HEK293T (cell line): Measurements from ENCODE around the gene FAM151B.

Experiments used
- CTCF ChIA-PET: fragments of 350-600 bp; formaldehyde crosslinking; extraction: SDS; loops from one replicate; lab custom pipeline; 2021; ENCODE audit warnings: antibody characterized with exemption, inconsistent platforms; lab: Yijun Ruan, JAX
- POLR2A ChIA-PET: fragments of 350-600 bp; formaldehyde crosslinking; extraction: SDS; loops from one replicate; lab custom pipeline; 2020; ENCODE audit warnings: antibody characterized with exemption, inconsistent platforms; lab: Yijun Ruan, JAX
- DNase-seq: peaks from one replicate; pipeline ENCODE4 v3.0.0; 2012; ENCODE audit warnings: mixed read lengths; ENCODE audit errors: extremely low spot score
- ARNT ChIP-seq: fragments of 450-650 bp; IDR thresholded peaks from 2 replicates; pipeline ENCODE4 v1.6.1; 2017; ENCODE audit warnings: mild to moderate bottlenecking
- BHLHE40 ChIP-seq: fragments of 450-650 bp; IDR thresholded peaks from 2 replicates; pipeline ENCODE4 v1.6.1; 2016; ENCODE audit warnings: mild to moderate bottlenecking, moderate library complexity, borderline replicate concordance
- CTBP1 ChIP-seq: fragments of 450-650 bp; IDR thresholded peaks from 2 replicates; pipeline ENCODE4 v1.6.1; 2016; ENCODE audit warnings: borderline replicate concordance
- ELF4 ChIP-seq: fragments of 450-650 bp; IDR thresholded peaks from 2 replicates; pipeline ENCODE4 v1.6.1; 2017; ENCODE audit warnings: antibody characterized with exemption
- FOXA1 ChIP-seq: fragments of 450-650 bp; IDR thresholded peaks from 2 replicates; pipeline ENCODE4 v1.6.1; 2016; ENCODE audit warnings: mild to moderate bottlenecking
- FOXK2 ChIP-seq: fragments of 450-650 bp; IDR thresholded peaks from 2 replicates; pipeline ENCODE4 v1.6.1; 2016; ENCODE audit warnings: mild to moderate bottlenecking
- FOXM1 ChIP-seq: fragments of 450-650 bp; IDR thresholded peaks from 2 replicates; pipeline ENCODE4 v1.6.1; 2017; ENCODE audit warnings: mild to moderate bottlenecking, borderline replicate concordance
- HDGF ChIP-seq: fragments of 450-650 bp; IDR thresholded peaks from 2 replicates; pipeline ENCODE4 v1.6.1; 2017; ENCODE audit warnings: antibody characterized with exemption, borderline replicate concordance
- L3MBTL2 ChIP-seq: fragments of 450-650 bp; conservative IDR thresholded peaks from 2 replicates; pipeline ENCODE4 v1.6.1; 2016; ENCODE audit warnings: mild to moderate bottlenecking
- LEF1 ChIP-seq: fragments of 450-650 bp; IDR thresholded peaks from 2 replicates; pipeline ENCODE4 v1.6.1; 2017; ENCODE audit warnings: mild to moderate bottlenecking, borderline replicate concordance
- NFRKB ChIP-seq: fragments of 450-650 bp; IDR thresholded peaks from 2 replicates; pipeline ENCODE4 v1.6.1; 2016; ENCODE audit warnings: mild to moderate bottlenecking, moderate library complexity
- SP1 ChIP-seq: fragments of 450-650 bp; IDR thresholded peaks from 2 replicates; pipeline ENCODE4 v1.6.1; 2017
- SUZ12 ChIP-seq: fragments of 450-650 bp; IDR thresholded peaks from 2 replicates; pipeline ENCODE4 v1.6.1; 2016; ENCODE audit warnings: mild to moderate bottlenecking
- TARDBP ChIP-seq: fragments of 450-650 bp; IDR thresholded peaks from 2 replicates; pipeline ENCODE4 v1.6.1; 2016
- ZNF384 ChIP-seq: fragments of 450-650 bp; IDR thresholded peaks from 2 replicates; pipeline ENCODE4 v1.6.1; 2016
- TF ChIP-seq, protein P1 (sequence below): fragments of 450-650 bp; IDR thresholded peaks from 2 replicates; pipeline ENCODE4 v1.6.1; 2016

The FAM151B gene

GRCh38 chr5:80495891-80496290 lies 8.0 kb downstream of the FAM151B start:
- CTCF ChIA-PET = no interaction called here
- TF ChIP-seq ARNT (no peak), ELF4 (no peak), CTBP1 (no peak), NFRKB (no peak), FOXM1 (no peak), LEF1 (no peak), L3MBTL2 (no peak), FOXA1 (no peak), FOXK2 (no peak), HDGF (no peak), SP1 (no peak), TARDBP (no peak), BHLHE40 (no peak), SUZ12 (no peak), ZNF384 (no peak)
- TF ChIP-seq, protein P1, sequence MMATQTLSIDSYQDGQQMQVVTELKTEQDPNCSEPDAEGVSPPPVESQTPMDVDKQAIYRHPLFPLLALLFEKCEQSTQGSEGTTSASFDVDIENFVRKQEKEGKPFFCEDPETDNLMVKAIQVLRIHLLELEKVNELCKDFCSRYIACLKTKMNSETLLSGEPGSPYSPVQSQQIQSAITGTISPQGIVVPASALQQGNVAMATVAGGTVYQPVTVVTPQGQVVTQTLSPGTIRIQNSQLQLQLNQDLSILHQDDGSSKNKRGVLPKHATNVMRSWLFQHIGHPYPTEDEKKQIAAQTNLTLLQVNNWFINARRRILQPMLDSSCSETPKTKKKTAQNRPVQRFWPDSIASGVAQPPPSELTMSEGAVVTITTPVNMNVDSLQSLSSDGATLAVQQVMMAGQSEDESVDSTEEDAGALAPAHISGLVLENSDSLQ = no peak
- no peak for DNase-seq
- POLR2A ChIA-PET = no interaction called here

- ChIA-PET CTCF (no interaction called here), POLR2A (no interaction called here)
- TF ChIP-seq, protein P1 = no peak
- TF ChIP-seq FOXM1 (no peak), HDGF (no peak), NFRKB (no peak), ELF4 (no peak), BHLHE40 (no peak), L3MBTL2 (no peak), ARNT (no peak), FOXK2 (no peak), CTBP1 (no peak), LEF1 (no peak), ZNF384 (no peak), SUZ12 (no peak), TARDBP (no peak), FOXA1 (no peak), SP1 (no peak)
- DNase-seq = no peak
Measured at GRCh38 chr5:80502800-80503199, 14.9 kb downstream of the FAM151B start.

DNA sequence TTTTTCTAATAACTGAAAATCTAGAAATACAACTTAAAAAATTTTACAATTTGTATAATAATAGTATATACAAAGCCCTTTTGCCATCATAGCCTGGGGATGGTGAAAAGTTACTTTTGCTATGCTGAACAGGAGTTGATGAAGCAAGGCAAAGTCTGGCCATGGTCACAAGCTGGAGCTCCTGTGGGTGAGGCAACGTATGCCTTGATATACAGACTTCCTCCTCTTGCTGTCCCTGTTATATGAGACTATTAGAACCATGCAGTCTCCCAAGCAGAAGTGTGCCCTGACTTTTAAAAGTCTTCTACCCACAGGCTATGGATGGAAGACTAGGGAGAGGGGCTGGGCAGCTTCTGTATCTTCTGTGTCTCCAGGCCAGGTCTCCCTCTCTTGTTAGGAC lies 15.7 kb downstream of the FAM151B start:
- POLR2A ChIA-PET = no interaction called here
- DNase-seq = no peak
- CTCF ChIA-PET = no interaction called here
- TF ChIP-seq BHLHE40 (no peak), FOXM1 (no peak), FOXA1 (no peak), L3MBTL2 (no peak), SUZ12 (no peak), ZNF384 (no peak), SP1 (no peak), LEF1 (no peak), CTBP1 (no peak), NFRKB (no peak)
- TF ChIP-seq, protein P1 = no peak

GRCh38 chr5:80504833-80505232 lies 16.9 kb downstream of the FAM151B start:
- POLR2A ChIA-PET = no interaction called here
- CTCF ChIA-PET = no interaction called here
- no peak for DNase-seq
- TF ChIP-seq FOXA1 = no peak
- TF ChIP-seq BHLHE40 = no peak
- TF ChIP-seq NFRKB = no peak
- TF ChIP-seq ELF4 = no peak
- TF ChIP-seq, protein P1 = no peak
- TF ChIP-seq SP1 = no peak
- no peak for TF ChIP-seq FOXK2
- TF ChIP-seq TARDBP = no peak

GRCh38 chr5:80507663-80508062 lies 19.8 kb downstream of the FAM151B start:
- no peak for DNase-seq
- TF ChIP-seq TARDBP = no peak
- no peak for TF ChIP-seq CTBP1
- POLR2A ChIA-PET = interaction anchor here (0.7 kb wide), 1 partner anchor 15 kb away, joined by 3 read pairs; no protein-coding TSS in a partner anchor
- CTCF ChIA-PET = no interaction called here

- DNase-seq = no peak
- ChIA-PET POLR2A (no interaction called here), CTCF (no interaction called here)
- TF ChIP-seq ZNF384 (no peak), FOXM1 (no peak), SP1 (no peak), ARNT (no peak), LEF1 (no peak), CTBP1 (no peak), NFRKB (no peak), ELF4 (no peak)
- TF ChIP-seq, protein P1 = no peak
Measured at GRCh38 chr5:80508844-80509243, 20.9 kb downstream of the FAM151B start.
